LNCaP clone FGC (cell line): ENCODE data around the gene UBA6.
"Not testable (repeated sequence)": the region's sequence is repeated elsewhere in the genome, so short reads cannot be mapped to it uniquely, and the experiment has no call there.

Experiments used
- DNase-seq: peaks from one replicate; pipeline ENCODE4 v3.0.0-alpha.2; 2011; ENCODE audit warnings: low read depth
- H3K4me3 ChIP-seq: 2 replicates; pipeline ENCODE4 v1.5.1; 2011; ENCODE audit warnings: mild to moderate bottlenecking, low read depth, low read length, control low read depth
- TF ChIP-seq, protein P1 (sequence below): IDR thresholded peaks from 2 replicates; pipeline ENCODE4 v1.5.1; 2012; ENCODE audit warnings: mild to moderate bottlenecking; ENCODE audit not compliant: control insufficient read depth, insufficient read depth; ENCODE audit errors: extremely low read depth

UBA6 gene

GRCh38 chr4:67736262-67736661 lies 35.3 kb upstream of the UBA6 start:
- TF ChIP-seq, protein P1, sequence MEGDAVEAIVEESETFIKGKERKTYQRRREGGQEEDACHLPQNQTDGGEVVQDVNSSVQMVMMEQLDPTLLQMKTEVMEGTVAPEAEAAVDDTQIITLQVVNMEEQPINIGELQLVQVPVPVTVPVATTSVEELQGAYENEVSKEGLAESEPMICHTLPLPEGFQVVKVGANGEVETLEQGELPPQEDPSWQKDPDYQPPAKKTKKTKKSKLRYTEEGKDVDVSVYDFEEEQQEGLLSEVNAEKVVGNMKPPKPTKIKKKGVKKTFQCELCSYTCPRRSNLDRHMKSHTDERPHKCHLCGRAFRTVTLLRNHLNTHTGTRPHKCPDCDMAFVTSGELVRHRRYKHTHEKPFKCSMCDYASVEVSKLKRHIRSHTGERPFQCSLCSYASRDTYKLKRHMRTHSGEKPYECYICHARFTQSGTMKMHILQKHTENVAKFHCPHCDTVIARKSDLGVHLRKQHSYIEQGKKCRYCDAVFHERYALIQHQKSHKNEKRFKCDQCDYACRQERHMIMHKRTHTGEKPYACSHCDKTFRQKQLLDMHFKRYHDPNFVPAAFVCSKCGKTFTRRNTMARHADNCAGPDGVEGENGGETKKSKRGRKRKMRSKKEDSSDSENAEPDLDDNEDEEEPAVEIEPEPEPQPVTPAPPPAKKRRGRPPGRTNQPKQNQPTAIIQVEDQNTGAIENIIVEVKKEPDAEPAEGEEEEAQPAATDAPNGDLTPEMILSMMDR = no peak
- no peak for DNase-seq
- H3K4me3 ChIP-seq = no peak overlapping the region

DNA sequence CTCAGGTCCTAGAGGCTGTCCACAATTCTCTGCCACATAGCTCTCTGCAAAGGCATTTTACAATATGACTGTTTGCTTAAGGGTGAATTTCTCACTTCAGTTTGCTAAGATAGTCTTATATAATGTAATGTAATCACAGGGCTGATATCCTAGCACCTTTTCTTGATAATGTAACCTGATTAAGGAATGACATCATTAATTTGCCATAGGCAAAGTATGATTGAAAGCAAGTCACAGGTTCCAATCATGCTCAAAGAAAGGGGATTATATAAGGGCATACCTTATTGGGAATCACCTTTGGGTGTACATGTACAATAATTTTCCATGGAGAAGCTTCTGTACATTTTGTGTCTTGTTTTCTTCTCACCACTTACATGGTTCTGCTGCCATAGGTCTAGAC lies 34.4 kb upstream of the UBA6 start:
- no peak for DNase-seq
- TF ChIP-seq, protein P1 = no peak
- no peak overlapping the region for H3K4me3 ChIP-seq

GRCh38 chr4:67730511-67730910 lies 29.6 kb upstream of the UBA6 start:
- DNase-seq, H3K4me3 ChIP-seq: not testable (repeated sequence)

GRCh38 chr4:67727124-67727850 lies 26.3 kb upstream of the UBA6 start:
- TF ChIP-seq, protein P1 = no peak
- no peak for DNase-seq
- H3K4me3 ChIP-seq = no peak overlapping the region

DNA sequence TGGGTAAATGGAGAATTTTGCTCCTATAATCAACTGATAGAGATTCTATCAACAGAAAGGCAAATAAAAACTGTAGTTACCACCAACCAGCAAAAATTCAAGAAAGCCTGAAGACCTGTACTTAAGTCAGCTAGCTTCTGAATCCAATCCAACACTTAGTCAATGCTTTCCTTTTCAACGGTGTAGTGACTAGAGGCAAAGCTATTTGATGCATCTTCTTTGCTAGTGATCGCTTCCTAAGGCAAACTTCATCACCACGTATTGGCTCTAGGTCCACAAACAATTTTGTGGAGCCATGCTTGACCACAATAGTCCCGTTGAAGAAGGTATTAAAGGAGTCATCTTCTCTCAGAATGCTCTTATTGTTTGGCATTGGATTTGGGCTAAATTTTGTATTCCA lies 25.0 kb upstream of the UBA6 start:
- no peak for DNase-seq
- no peak overlapping the region for H3K4me3 ChIP-seq
- TF ChIP-seq, protein P1 = no peak

DNA sequence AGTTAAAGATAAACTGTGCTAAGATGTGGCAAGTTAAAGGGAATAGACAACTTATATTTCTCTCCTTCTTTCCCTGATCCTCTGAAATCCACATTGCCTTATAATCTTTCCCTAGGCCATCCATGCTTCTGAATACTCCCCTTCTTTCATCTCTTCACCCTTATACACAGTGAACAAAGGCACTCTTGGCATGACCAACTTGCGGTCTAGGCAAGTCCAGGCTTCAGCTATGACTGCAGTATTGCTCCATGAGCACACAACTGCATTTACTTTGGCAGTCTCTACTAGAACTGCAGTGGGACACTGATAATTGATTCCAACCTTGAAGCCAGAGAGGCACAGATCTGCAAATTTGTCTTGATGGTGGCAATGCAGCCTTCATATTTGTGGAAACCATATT lies 24.2 kb upstream of the UBA6 start:
- TF ChIP-seq, protein P1 = no peak
- no peak overlapping the region for H3K4me3 ChIP-seq
- no peak for DNase-seq

DNA sequence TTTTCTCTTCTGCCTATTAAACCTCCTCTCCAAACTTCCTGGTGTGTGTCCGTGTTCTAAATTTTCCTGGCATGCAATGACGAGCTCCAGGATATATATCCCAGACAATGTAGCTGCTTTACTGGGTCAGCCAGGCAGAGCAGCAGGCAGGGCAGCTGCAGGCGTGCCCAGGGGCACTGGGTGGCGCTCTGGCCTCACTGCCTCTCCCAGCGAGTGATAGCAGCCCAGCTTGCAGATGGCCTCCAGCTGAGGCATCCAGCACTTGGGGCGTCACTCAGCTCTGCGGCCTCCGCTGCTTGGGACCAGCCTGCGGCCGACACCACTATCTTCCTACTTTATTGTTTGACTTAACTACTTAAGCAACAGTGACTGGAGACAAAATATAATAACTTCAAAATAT lies 23.0 kb upstream of the UBA6 start:
- no peak for DNase-seq
- TF ChIP-seq, protein P1 = peak; percentile 49
- H3K4me3 ChIP-seq = no peak overlapping the region
